Sigmoid colon (tissue), 4 donors: ENCODE measurements around the gene ANK2.

Experiments used
- EP300 ChIP-seq, 4 donors: sonication (generic); formaldehyde crosslinking; IDR thresholded peaks; one replicate each; pipeline ENCODE4 v1.6.1; 2017; ENCODE audit warnings: antibody characterized with exemption in 4 of 4
- POLR2A ChIP-seq, 2 donors: fragments of 450-650 bp; IDR thresholded peaks; one replicate each; pipeline ENCODE4 v1.6.1; 2016; ENCODE audit warnings: antibody characterized with exemption in 2 of 2, mild to moderate bottlenecking in 2 of 2, moderate library complexity in 2 of 2
- POLR2AphosphoS5 ChIP-seq, 4 donors: sonication (generic); formaldehyde crosslinking; IDR thresholded peaks; one replicate each; pipeline ENCODE4 v1.6.1; 2017; ENCODE audit warnings: antibody characterized with exemption in 4 of 4
- TF ChIP-seq, protein P1 (sequence below), 4 experiments: fragments of 450-650 bp in 3 of 4; fragments of 200-600 bp in 1 of 4; IDR thresholded peaks; one replicate each; pipeline ENCODE4 v1.5.1; 2016 to 2019; ENCODE audit warnings: antibody characterized with exemption in 4 of 4, mild to moderate bottlenecking in 3 of 4, moderate library complexity in 2 of 4

- TF ChIP-seq POLR2A (IDR thresholded peaks at IDR 0.05): no peak
- TF ChIP-seq, protein P1, sequence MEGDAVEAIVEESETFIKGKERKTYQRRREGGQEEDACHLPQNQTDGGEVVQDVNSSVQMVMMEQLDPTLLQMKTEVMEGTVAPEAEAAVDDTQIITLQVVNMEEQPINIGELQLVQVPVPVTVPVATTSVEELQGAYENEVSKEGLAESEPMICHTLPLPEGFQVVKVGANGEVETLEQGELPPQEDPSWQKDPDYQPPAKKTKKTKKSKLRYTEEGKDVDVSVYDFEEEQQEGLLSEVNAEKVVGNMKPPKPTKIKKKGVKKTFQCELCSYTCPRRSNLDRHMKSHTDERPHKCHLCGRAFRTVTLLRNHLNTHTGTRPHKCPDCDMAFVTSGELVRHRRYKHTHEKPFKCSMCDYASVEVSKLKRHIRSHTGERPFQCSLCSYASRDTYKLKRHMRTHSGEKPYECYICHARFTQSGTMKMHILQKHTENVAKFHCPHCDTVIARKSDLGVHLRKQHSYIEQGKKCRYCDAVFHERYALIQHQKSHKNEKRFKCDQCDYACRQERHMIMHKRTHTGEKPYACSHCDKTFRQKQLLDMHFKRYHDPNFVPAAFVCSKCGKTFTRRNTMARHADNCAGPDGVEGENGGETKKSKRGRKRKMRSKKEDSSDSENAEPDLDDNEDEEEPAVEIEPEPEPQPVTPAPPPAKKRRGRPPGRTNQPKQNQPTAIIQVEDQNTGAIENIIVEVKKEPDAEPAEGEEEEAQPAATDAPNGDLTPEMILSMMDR (IDR thresholded peaks at IDR 0.05): no peak
- no peak for TF ChIP-seq POLR2AphosphoS5 (IDR thresholded peaks at IDR 0.05)
- no peak for TF ChIP-seq EP300 (IDR thresholded peaks at IDR 0.05)
These were observed 8.4 kb downstream of the ANK2 start for GRCh38 chr4:113057891-113058290.
